MM.1S (cell line): ENCODE measurements around the gene UPK2.

Source experiments
- DNase-seq: peaks from one replicate; pipeline ENCODE4 v3.0.0-alpha.2; 2015
- H2AFZ ChIP-seq: fragments of 300-600 bp; sonication (generic); 2 replicates; pipeline ENCODE4 v1.6.0; 2016; ENCODE audit warnings: antibody characterized with exemption, low read length
- H3F3A ChIP-seq: fragments of 300-600 bp; sonication (generic); 2 replicates; pipeline ENCODE4 v1.6.1; 2016; ENCODE audit warnings: mild to moderate bottlenecking, antibody characterized with exemption, low read length, moderate library complexity, mixed read lengths; ENCODE audit not compliant: insufficient read depth
- H3K27ac ChIP-seq: fragments of 300-600 bp; sonication (generic); 2 replicates; pipeline ENCODE4 v1.5.1; 2016; ENCODE audit warnings: mild to moderate bottlenecking, low read length
- H3K27me3 ChIP-seq: fragments of 300-600 bp; sonication (generic); replicated peaks from 2 replicates; pipeline ENCODE4 v1.6.0; 2016; ENCODE audit warnings: low read length; ENCODE audit not compliant: insufficient read depth
- H3K36me3 ChIP-seq: fragments of 300-600 bp; sonication (generic); replicated peaks from 2 replicates; pipeline ENCODE4 v1.6.1; 2016; ENCODE audit warnings: mild to moderate bottlenecking, low read length, mixed read lengths; ENCODE audit not compliant: insufficient read depth
- H3K4me1 ChIP-seq: fragments of 300-600 bp; sonication (generic); 2 replicates; pipeline ENCODE4 v1.6.1; 2016; ENCODE audit warnings: low read length, mixed read lengths
- H3K4me2 ChIP-seq: fragments of 300-600 bp; sonication (generic); 2 replicates; pipeline ENCODE4 v1.6.0; 2016; ENCODE audit warnings: low read depth, low read length
- H3K4me3 ChIP-seq: fragments of 300-600 bp; sonication (generic); 2 replicates; pipeline ENCODE4 v1.5.1; 2016; ENCODE audit warnings: low read length, mixed read lengths
- H3K79me2 ChIP-seq: fragments of 300-600 bp; sonication (generic); 2 replicates; pipeline ENCODE4 v1.6.1; 2016; ENCODE audit warnings: mixed run types, low read length, mixed read lengths
- H3K9ac ChIP-seq: fragments of 300-600 bp; sonication (generic); 2 replicates; pipeline ENCODE4 v1.6.1; 2016; ENCODE audit warnings: low read length, mixed read lengths
- H3K9me2 ChIP-seq: fragments of 300-600 bp; sonication (generic); replicated peaks from 2 replicates; pipeline ENCODE4 v1.6.1; 2016; ENCODE audit warnings: mild to moderate bottlenecking, low read length, mixed read lengths; ENCODE audit not compliant: insufficient read depth
- H3K9me3 ChIP-seq: fragments of 300-600 bp; sonication (generic); replicated peaks from 2 replicates; pipeline ENCODE4 v1.6.1; 2016; ENCODE audit warnings: mild to moderate bottlenecking, low read length, mixed read lengths; ENCODE audit not compliant: insufficient read depth
- H4K20me1 ChIP-seq: fragments of 300-600 bp; sonication (generic); 2 replicates; pipeline ENCODE4 v1.6.1; 2016; ENCODE audit warnings: mild to moderate bottlenecking, low read length, moderate library complexity, mixed read lengths; ENCODE audit not compliant: insufficient read depth
- EZH2 ChIP-seq: fragments of 300-600 bp; sonication (generic); optimal IDR thresholded peaks from 2 replicates; pipeline ENCODE3; 2017; ENCODE audit warnings: low read depth, mild to moderate bottlenecking, antibody characterized with exemption, low read length, mixed read lengths
- EZH2phosphoT487 ChIP-seq: fragments of 300-600 bp; sonication (generic); IDR thresholded peaks from 2 replicates; pipeline ENCODE4 v1.6.1; 2018; ENCODE audit warnings: antibody characterized with exemption, low read length
- TF ChIP-seq, protein P1 (sequence below): fragments of 300-600 bp; sonication (generic); IDR thresholded peaks from 2 replicates; pipeline ENCODE4 v1.5.1; 2016; ENCODE audit warnings: antibody characterized with exemption, low read length, mixed read lengths

Gene UPK2

DNA sequence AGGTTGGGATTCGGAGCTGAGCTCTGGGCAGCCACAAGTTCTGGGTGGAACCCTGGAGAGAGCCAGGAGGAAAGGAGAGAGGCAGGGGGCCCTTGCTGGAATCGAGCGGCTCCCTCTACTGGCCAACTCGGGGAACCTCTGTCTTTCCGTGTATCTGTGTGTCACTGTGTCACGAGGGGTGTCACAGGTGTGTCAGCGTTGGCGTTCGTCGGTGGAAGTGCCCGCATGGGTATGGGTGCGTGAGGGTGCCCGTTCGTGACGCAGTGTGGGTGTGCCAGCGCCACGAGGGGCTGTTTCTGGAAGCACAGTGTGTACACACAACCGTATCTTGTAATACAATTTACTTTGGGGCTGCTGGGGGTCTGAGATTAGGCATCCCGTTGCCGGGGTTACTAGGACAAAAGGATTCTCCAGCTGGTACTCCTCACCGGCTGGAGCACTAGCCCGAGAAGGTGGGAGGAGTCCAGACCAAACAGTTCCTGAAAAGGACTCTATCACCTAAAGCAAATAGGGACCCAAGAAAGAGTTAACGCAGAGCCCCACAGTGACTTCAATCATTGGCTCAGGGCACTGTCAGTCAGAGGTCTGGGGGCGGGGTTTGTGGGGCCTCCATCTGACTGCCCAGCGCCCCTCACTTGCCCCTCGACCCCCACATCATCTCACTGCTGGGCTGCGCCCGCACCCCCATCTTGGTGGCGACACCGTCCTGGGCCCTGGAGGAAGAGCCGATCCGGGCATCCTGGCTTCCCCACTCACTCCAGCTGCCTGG is 27.8 kb upstream of the UPK2 start:
- Histone ChIP-seq H2AFZ (peak overlapping the region; percentile 67), H3K9me3 (no peaks in the 10 kb centered on the region), H3K4me1 (peaks cover 33% of the 10 kb centered on the region), H3K79me2 (peaks cover 21% of the 10 kb centered on the region), H4K20me1 (no peaks in the 10 kb centered on the region), H3K4me3 (peak overlapping the region; percentile 72), H3K4me2 (peak overlapping the region; percentile 89), H3K27ac (peak overlapping the region; percentile 90), H3K27me3 (no peaks in the 10 kb centered on the region), H3K9me2 (no peaks in the 10 kb centered on the region), H3K9ac (peak overlapping the region; percentile 76), H3K36me3 (no peaks in the 10 kb centered on the region), H3F3A (peaks cover 36% of the 10 kb centered on the region)
- TF ChIP-seq, protein P1, sequence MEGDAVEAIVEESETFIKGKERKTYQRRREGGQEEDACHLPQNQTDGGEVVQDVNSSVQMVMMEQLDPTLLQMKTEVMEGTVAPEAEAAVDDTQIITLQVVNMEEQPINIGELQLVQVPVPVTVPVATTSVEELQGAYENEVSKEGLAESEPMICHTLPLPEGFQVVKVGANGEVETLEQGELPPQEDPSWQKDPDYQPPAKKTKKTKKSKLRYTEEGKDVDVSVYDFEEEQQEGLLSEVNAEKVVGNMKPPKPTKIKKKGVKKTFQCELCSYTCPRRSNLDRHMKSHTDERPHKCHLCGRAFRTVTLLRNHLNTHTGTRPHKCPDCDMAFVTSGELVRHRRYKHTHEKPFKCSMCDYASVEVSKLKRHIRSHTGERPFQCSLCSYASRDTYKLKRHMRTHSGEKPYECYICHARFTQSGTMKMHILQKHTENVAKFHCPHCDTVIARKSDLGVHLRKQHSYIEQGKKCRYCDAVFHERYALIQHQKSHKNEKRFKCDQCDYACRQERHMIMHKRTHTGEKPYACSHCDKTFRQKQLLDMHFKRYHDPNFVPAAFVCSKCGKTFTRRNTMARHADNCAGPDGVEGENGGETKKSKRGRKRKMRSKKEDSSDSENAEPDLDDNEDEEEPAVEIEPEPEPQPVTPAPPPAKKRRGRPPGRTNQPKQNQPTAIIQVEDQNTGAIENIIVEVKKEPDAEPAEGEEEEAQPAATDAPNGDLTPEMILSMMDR = peak; percentile 93
- TF ChIP-seq EZH2 = no peak
- DNase-seq = peak; percentile 88

DNA sequence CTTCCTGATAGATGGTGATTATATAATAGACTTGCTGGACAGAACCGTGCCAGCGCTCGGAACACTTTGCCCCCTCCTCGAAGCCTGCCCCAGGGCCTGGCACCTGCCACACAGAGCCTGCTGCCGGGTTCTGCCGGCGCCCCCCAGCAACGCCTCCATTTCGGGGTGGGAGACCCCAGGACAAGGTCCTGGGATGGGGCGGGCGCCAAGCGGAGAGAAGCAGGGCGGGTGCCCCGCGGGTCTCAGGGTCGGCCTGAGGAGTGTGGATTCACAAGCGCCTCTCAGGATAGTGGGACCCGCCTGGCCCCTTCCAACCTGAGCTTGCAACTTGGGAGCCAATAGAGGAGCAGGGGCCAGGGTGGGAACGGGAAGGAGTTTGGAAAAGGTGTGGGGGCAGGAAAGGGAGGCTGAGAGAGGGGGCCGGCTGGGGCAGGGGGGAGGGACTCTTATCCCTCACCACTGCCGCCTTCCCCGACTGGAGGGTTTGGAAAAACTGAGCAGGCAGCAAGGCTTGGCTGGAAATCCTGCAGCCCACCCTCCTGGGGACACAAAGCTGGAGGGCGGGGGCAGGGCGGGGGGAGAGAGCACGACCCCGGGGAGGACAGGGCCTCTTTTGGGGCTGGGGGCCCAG is 27.1 kb upstream of the UPK2 start:
- peaks cover 26% of the 10 kb centered on the region for H3K4me1 ChIP-seq
- peaks cover 14% of the 10 kb centered on the region for H3K79me2 ChIP-seq
- DNase-seq = peak; percentile 42
- H3K9me3 ChIP-seq = no peaks in the 10 kb centered on the region
- TF ChIP-seq EZH2phosphoT487 (no peak), EZH2 (no peak)
- TF ChIP-seq, protein P1 = no peak
- H3K4me2 ChIP-seq = peak overlapping the region; percentile 89
- peaks cover 36% of the 10 kb centered on the region for H3F3A ChIP-seq
- H3K27me3 ChIP-seq = no peaks in the 10 kb centered on the region
- H4K20me1 ChIP-seq = no peaks in the 10 kb centered on the region
- H3K27ac ChIP-seq = peak overlapping the region; percentile 90
- H3K36me3 ChIP-seq = no peaks in the 10 kb centered on the region
- H3K9ac ChIP-seq = peak overlapping the region; percentile 76
- H2AFZ ChIP-seq = peak overlapping the region; percentile 73
- peak overlapping the region; percentile 72 for H3K4me3 ChIP-seq
- no peaks in the 10 kb centered on the region for H3K9me2 ChIP-seq

DNA sequence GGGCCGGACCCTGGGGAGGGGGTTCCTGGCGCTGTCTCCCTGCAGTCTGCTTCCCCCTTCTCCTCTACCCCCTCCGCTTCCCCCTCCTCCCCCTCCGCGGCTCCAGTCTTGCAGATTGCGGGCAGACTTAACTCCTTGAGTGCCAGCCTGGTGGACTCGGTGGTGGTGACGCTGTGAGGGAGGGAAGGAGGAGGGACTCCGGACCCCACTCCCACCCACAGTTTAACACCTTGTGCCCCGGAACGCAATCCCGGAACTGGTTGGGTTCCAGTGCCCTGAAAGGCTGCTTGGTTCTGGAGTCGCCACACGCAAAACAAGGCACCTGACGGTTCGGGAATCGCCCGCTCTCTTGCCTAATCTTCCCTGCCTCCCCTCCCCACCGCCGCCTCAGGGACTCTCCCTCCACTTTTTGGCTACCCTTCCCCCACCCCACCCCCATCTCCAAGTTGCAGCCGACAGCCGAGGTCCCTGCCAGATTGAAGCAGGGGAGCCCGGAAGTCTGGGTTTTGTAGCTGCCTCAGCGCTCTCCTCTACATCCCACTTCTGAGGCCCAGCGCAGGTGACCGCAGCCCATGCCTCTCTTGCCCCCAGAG is 26.5 kb upstream of the UPK2 start:
- no peak for TF ChIP-seq EZH2phosphoT487
- TF ChIP-seq, protein P1 = no peak
- no peak for TF ChIP-seq EZH2
- Histone ChIP-seq H3K27ac (peak overlapping the region; percentile 90), H4K20me1 (no peaks in the 10 kb centered on the region), H3K4me2 (peak overlapping the region; percentile 89), H3F3A (peaks cover 36% of the 10 kb centered on the region), H3K27me3 (no peaks in the 10 kb centered on the region), H3K4me3 (peak overlapping the region; percentile 72), H3K79me2 (peaks cover 8% of the 10 kb centered on the region), H3K9me3 (no peaks in the 10 kb centered on the region), H3K9ac (peak overlapping the region; percentile 76), H3K4me1 (peaks cover 20% of the 10 kb centered on the region), H3K9me2 (no peaks in the 10 kb centered on the region), H2AFZ (peak overlapping the region; percentile 73), H3K36me3 (no peaks in the 10 kb centered on the region)
- DNase-seq = peak; percentile 77
